ENCODE data around the gene ANKAR. TPM values are rescaled to one million over a fixed set of nuclear protein-coding genes. Genes with fewer than 3 reads are reported as not detected.

Gene ANKAR
- total and polyA plus RNA-seq, 2 of the 8 experiments (the other 6 are each of a cell fraction or from before 2014, with no cell fraction given): 0.56 to 1.7 TPM

DNA sequence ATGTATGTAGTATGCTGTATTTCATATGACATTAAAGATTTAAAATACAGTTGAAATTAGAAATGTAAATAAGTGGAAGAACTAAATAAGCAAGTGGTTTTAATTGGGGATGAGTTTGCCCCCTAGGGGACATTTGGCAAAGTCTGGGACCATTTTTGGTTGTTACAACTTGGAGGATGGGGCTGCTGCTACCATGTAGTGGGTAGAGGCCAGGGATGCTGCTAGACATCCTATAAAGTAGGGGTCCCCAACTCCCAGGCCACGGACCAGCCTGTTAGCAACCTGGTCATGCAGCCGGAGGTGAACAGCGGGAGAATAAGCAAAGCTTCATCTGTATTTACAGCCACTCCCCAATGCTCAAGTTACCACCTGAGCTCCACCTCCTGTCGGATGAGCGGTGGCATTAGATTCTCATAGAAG lies 41.1 kb upstream of the ANKAR start:
- no peak overlapping the region for H3K27ac ChIP-seq (ENCODE audit: low read depth, low read length)
- DNase-seq (ENCODE audit: low read depth in 1 of 2, low spot score in 2 of 2): no peak
- H3K9me3 ChIP-seq (ENCODE audit: insufficient read depth in 2 of 2, low read depth in 1 of 2, low read length in 1 of 2): no peaks in the 10 kb centered on the region
- no peaks in the 10 kb centered on the region for H3K36me3 ChIP-seq (ENCODE audit: control insufficient read depth in 2 of 4, insufficient read depth in 4 of 4, low read length in 3 of 4)
- no peaks in the 10 kb centered on the region; a peak in 1 of 7 replicates for H3K4me1 ChIP-seq (replicated peaks in 1 of 4; ENCODE audit: control insufficient read depth in 3 of 4, insufficient read depth in 4 of 4, low read length in 3 of 4)
- H3K23ac ChIP-seq (ENCODE audit: insufficient read length): no peak overlapping the region
- H3K56ac ChIP-seq (replicated peaks; ENCODE audit: insufficient read length, low read depth, low read length): no peak overlapping the region
- peak; percentile 24 for FAIRE-seq
- no peak overlapping the region for H3K4me2 ChIP-seq (ENCODE audit: insufficient read depth in 1 of 2, low read depth in 2 of 2, low read length in 2 of 2)
- no peak overlapping the region for H2BK12ac ChIP-seq (ENCODE audit: low read depth, low read length)
- no peak overlapping the region for H2AK5ac ChIP-seq (ENCODE audit: low read depth, low read length)
- H4K8ac ChIP-seq (ENCODE audit: extremely low read depth, insufficient read depth, low read length): no peak overlapping the region
- no peak overlapping the region for H3K18ac ChIP-seq (ENCODE audit: extremely low read depth, low read length)
- H4K5ac ChIP-seq (ENCODE audit: insufficient read length, low read depth, low read length): no peak overlapping the region
- no peak overlapping the region for H2BK15ac ChIP-seq (ENCODE audit: low read length)
- WGBS, 2 experiments (ENCODE audit: extremely low coverage in 1 of 2, insufficient coverage in 1 of 2, insufficient read length in 1 of 2, insufficient replicate concordance in 2 of 2, low coverage in 1 of 2, low lambda C conversion rate in 2 of 2, missing lambda C conversion rate in 1 of 2): 56% methylated on average over 5 of the region's 5 CpGs; no CpG with 5 or more reads in 1 of the 2 experiments
- no peaks in the 10 kb centered on the region for H3K79me1 ChIP-seq (ENCODE audit: low read depth, low read length)
- no peaks in the 10 kb centered on the region for H3K27me3 ChIP-seq (replicated peaks in 1 of 4; ENCODE audit: control insufficient read depth in 3 of 4, extremely low read depth in 1 of 4, insufficient read depth in 3 of 4, low read length in 3 of 4)
- H2BK20ac ChIP-seq (ENCODE audit: low read length): no peak overlapping the region
- H3K23me2 ChIP-seq (ENCODE audit: low read depth, low read length): no peaks in the 10 kb centered on the region
- no peak overlapping the region for H3K14ac ChIP-seq (ENCODE audit: insufficient read length)
- H3K4ac ChIP-seq (replicated peaks; ENCODE audit: insufficient read length, low read depth, low read length): no peak overlapping the region
- TF ChIP-seq POLR2AphosphoS5 (IDR thresholded peaks at IDR 0.05; ENCODE audit: low read depth, low read length): no peak
- TF ChIP-seq HDAC6 (IDR thresholded peaks at IDR 0.05; ENCODE audit: low read depth, low read length): no peak
- TF ChIP-seq MAFK (IDR thresholded peaks at IDR 0.05; ENCODE audit: low read depth, low read length): no peak
- no peak for TF ChIP-seq HDAC2 (IDR thresholded peaks at IDR 0.05; ENCODE audit: borderline replicate concordance in 1 of 2, low read depth in 2 of 2, low read length in 2 of 2)
- TF ChIP-seq, protein P1, sequence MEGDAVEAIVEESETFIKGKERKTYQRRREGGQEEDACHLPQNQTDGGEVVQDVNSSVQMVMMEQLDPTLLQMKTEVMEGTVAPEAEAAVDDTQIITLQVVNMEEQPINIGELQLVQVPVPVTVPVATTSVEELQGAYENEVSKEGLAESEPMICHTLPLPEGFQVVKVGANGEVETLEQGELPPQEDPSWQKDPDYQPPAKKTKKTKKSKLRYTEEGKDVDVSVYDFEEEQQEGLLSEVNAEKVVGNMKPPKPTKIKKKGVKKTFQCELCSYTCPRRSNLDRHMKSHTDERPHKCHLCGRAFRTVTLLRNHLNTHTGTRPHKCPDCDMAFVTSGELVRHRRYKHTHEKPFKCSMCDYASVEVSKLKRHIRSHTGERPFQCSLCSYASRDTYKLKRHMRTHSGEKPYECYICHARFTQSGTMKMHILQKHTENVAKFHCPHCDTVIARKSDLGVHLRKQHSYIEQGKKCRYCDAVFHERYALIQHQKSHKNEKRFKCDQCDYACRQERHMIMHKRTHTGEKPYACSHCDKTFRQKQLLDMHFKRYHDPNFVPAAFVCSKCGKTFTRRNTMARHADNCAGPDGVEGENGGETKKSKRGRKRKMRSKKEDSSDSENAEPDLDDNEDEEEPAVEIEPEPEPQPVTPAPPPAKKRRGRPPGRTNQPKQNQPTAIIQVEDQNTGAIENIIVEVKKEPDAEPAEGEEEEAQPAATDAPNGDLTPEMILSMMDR (IDR thresholded peaks at IDR 0.05; ENCODE audit: control extremely low read depth in 1 of 3, insufficient read depth in 1 of 3, low read depth in 1 of 3, low read length in 3 of 3): peak in 2 of 3 experiments; percentile 33 to 40; a peak in 3 of 4 replicates
- TF ChIP-seq SUZ12 (IDR thresholded peaks at IDR 0.05; ENCODE audit: low read length): no peak
- TF ChIP-seq RAD21 (IDR thresholded peaks at IDR 0.05 in 1 of 2, conservative IDR thresholded peaks at IDR 0.05 in 1 of 2; ENCODE audit: low read depth in 2 of 2, low read length in 2 of 2): peak; percentile 43
- TF ChIP-seq POLR2A (IDR thresholded peaks at IDR 0.05; ENCODE audit: control extremely low read depth in 1 of 2, low read depth in 2 of 2, low read length in 2 of 2): no peak
- TF ChIP-seq RXRA (IDR thresholded peaks at IDR 0.05; ENCODE audit: insufficient read depth, low read depth, low read length): no peak
- H4K20me1 ChIP-seq (replicated peaks in 1 of 2; ENCODE audit: control insufficient read depth in 1 of 2, insufficient read depth in 2 of 2, low read length in 2 of 2): no peaks in the 10 kb centered on the region
- H2BK120ac ChIP-seq (replicated peaks; ENCODE audit: low read depth, low read length): no peak overlapping the region
- no peak overlapping the region for H3K4me3 ChIP-seq (ENCODE audit: extremely low read depth in 1 of 4, insufficient read depth in 2 of 4, low read depth in 3 of 4, low read length in 4 of 4)
- no peak overlapping the region for H2AFZ ChIP-seq (ENCODE audit: low read length)
- H3K9ac ChIP-seq (replicated peaks in 1 of 4; ENCODE audit: extremely low read depth in 1 of 4, low read depth in 3 of 4, low read length in 3 of 4): no peak overlapping the region
- H3K79me2 ChIP-seq (ENCODE audit: control insufficient read depth in 1 of 2, insufficient read depth in 2 of 2, low read length in 2 of 2): no peaks in the 10 kb centered on the region
- H4K91ac ChIP-seq (replicated peaks; ENCODE audit: insufficient read length, low read length): no peak overlapping the region
- CTCF ChIA-PET (ENCODE audit: partially characterized antibody): interaction anchor here (0.6 to 2.5 kb wide), 19 partner anchors 8 to 1131 kb away, joined by 3 to 16 read pairs (median 4); no protein-coding TSS in a partner anchor
- H2BK5ac ChIP-seq (ENCODE audit: low read depth, low read length): no peak overlapping the region
- POLR2A ChIA-PET (ENCODE audit: partially characterized antibody): no interaction called here
